ENCODE measurements around the gene SERPINA5.

The SERPINA5 gene

DNA sequence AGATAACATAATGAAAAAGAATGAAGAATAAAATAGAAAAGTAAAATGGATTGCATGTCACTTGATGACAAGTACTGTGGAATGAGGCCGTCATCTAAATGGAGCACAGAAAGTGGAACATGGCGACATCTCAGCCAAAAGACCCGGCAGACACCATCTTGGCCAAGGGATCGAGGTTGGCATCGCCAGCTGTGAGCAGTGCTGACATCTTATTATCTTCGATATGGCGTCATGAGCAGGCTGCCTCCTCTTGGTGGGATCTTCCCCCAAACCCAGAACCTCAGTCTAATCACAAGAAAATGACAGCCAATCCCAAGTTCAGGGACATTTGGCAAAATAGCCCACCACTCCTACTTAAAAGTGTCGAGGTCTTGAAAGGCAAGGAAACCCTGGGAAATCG lies 15.1 kb downstream of the SERPINA5 start:
- no peaks in the 10 kb centered on the region for H3K9me3 ChIP-seq (ENCODE audit: insufficient read depth, low read length)
- no peak overlapping the region for H2AFZ ChIP-seq (ENCODE audit: low read depth, low read length)
- H3K4me3 ChIP-seq (ENCODE audit: low read length) = no peak overlapping the region
- no peaks in the 10 kb centered on the region for H3K79me2 ChIP-seq (ENCODE audit: low read length)
- H3K36me3 ChIP-seq (replicated peaks; ENCODE audit: low read depth, low read length) = no peaks in the 10 kb centered on the region
- no peak overlapping the region for H3K27ac ChIP-seq (ENCODE audit: low read length)
- H3K9ac ChIP-seq (ENCODE audit: low read length) = no peak overlapping the region
- no peaks in the 10 kb centered on the region for H3K27me3 ChIP-seq (ENCODE audit: low read depth, low read length)
- no peaks in the 10 kb centered on the region for H3K4me1 ChIP-seq (ENCODE audit: low read length)
- H3K4me2 ChIP-seq (ENCODE audit: low read length) = no peak overlapping the region
- no peak for TF ChIP-seq EZH2phosphoT487 (IDR thresholded peaks at IDR 0.05; ENCODE audit: low read depth)
- TF ChIP-seq, protein P1, sequence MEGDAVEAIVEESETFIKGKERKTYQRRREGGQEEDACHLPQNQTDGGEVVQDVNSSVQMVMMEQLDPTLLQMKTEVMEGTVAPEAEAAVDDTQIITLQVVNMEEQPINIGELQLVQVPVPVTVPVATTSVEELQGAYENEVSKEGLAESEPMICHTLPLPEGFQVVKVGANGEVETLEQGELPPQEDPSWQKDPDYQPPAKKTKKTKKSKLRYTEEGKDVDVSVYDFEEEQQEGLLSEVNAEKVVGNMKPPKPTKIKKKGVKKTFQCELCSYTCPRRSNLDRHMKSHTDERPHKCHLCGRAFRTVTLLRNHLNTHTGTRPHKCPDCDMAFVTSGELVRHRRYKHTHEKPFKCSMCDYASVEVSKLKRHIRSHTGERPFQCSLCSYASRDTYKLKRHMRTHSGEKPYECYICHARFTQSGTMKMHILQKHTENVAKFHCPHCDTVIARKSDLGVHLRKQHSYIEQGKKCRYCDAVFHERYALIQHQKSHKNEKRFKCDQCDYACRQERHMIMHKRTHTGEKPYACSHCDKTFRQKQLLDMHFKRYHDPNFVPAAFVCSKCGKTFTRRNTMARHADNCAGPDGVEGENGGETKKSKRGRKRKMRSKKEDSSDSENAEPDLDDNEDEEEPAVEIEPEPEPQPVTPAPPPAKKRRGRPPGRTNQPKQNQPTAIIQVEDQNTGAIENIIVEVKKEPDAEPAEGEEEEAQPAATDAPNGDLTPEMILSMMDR (IDR thresholded peaks at IDR 0.05; ENCODE audit: low read depth, low read length) = no peak
- H4K20me1 ChIP-seq (ENCODE audit: insufficient read depth, low read length) = no peaks in the 10 kb centered on the region

DNA sequence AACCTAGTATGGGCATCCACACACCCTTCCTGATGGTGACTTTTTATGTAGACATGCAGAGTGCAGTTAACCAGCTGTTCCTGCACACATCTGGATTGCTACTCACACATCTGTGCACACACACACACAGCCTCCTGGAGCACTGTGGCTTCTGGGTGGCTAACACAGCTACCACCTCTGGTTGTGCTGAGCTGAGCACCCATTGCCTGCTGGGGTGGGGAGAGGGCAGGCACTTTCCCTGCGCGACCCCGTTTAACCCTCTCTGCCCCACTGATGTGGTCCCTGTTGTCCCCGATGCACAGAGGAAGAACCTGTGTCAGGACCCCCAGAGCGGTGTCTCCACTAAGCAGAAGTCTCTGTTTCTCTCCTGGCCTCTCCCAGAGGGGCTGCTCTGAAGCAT lies 16.6 kb downstream of the SERPINA5 start:
- no peak overlapping the region for H3K27ac ChIP-seq (ENCODE audit: low read length)
- TF ChIP-seq, protein P1 (IDR thresholded peaks at IDR 0.05; ENCODE audit: low read depth, low read length) = no peak
- TF ChIP-seq EZH2phosphoT487 (IDR thresholded peaks at IDR 0.05; ENCODE audit: low read depth) = no peak

DNA sequence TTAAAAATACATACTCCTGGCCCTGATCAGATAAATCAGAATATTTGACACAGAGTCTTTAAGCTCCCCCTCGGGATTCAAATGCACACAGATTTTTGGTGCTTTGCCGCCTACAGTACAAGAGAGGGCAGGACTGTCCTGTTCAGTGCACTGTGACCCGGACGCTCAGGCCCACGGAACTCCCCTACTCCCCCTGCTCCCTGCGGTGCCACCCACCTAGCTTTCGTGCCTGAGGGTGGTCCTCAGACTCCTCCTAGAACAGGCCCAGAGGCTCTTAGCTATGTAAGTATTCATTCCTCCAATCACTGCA lies 17.2 kb downstream of the SERPINA5 start:
- no peaks in the 10 kb centered on the region for H3K36me3 ChIP-seq (replicated peaks; ENCODE audit: low read depth, low read length)
- H3K79me2 ChIP-seq (ENCODE audit: low read length) = no peaks in the 10 kb centered on the region

More for the DNA sequence above, 16.6 kb downstream of the SERPINA5 start:
- no peaks in the 10 kb centered on the region for H3K36me3 ChIP-seq (replicated peaks; ENCODE audit: low read depth, low read length)
- no peak overlapping the region for H3K4me2 ChIP-seq (ENCODE audit: low read length)
- no peak overlapping the region for H2AFZ ChIP-seq (ENCODE audit: low read depth, low read length)
- H3K79me2 ChIP-seq (ENCODE audit: low read length) = no peaks in the 10 kb centered on the region
- no peak overlapping the region for H3K4me3 ChIP-seq (ENCODE audit: low read length)
- H3K9ac ChIP-seq (ENCODE audit: low read length) = no peak overlapping the region
- H3K27me3 ChIP-seq (ENCODE audit: low read depth, low read length) = no peaks in the 10 kb centered on the region; the same call in 1 of the 2 replicates
- H4K20me1 ChIP-seq (ENCODE audit: insufficient read depth, low read length) = no peaks in the 10 kb centered on the region
- H3K4me1 ChIP-seq (ENCODE audit: low read length) = no peaks in the 10 kb centered on the region
- H3K9me3 ChIP-seq (ENCODE audit: insufficient read depth, low read length) = no peaks in the 10 kb centered on the region

DNA sequence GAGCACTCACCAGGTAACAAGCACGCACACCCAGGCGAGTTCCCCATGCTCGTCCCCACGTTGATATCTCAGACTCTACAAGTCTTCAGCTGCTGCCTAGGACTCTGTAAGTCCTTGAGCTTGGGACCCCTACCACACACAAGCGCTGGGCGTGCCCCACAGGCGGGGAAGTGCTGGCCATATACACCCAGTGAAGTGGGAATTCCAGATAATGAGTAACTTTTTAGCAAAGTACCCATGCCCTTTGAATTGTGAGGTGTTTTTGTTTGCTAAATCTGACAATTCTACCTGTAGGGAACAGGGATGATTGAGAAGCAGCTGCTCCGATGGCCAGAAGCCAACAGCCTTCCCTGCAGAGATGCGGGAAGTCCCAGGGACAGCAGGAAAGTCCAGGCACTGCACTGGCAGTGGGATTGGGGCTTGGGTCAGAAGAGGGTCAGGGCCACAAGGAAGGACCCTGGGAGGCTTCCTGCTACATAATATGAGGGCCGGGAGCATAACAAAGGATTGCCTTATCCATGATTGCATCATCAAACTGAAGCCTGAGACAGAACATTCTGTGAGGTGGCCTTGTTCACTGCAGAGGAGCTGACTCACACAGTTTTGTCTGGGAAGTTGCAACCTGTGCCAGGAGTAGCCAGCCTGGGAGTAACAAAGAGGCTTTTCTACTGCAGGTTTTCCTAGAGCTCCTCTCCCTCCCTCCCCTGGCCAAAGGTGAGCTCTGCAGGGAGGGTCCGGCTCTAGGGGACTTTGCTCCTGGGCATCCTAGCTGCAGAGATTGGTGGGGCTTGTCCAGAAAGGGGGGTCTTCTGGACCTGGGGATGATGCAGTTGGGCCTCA lies 17.8 kb downstream of the SERPINA5 start:
- Histone ChIP-seq H4K20me1 (ENCODE audit: insufficient read depth, low read length) (no peaks in the 10 kb centered on the region), H3K27ac (ENCODE audit: low read length) (no peak overlapping the region), H3K79me2 (ENCODE audit: low read length) (no peaks in the 10 kb centered on the region), H3K36me3 (replicated peaks; ENCODE audit: low read depth, low read length) (no peaks in the 10 kb centered on the region), H3K4me3 (ENCODE audit: low read length) (no peak overlapping the region), H3K4me2 (ENCODE audit: low read length) (no peak overlapping the region), H3K4me1 (ENCODE audit: low read length) (no peaks in the 10 kb centered on the region), H3K9me3 (ENCODE audit: insufficient read depth, low read length) (no peaks in the 10 kb centered on the region), H3K27me3 (ENCODE audit: low read depth, low read length) (peaks cover 3% of the 10 kb centered on the region; the same call in 1 of the 2 replicates), H2AFZ (ENCODE audit: low read depth, low read length) (no peak overlapping the region), H3K9ac (ENCODE audit: low read length) (no peak overlapping the region)
- TF ChIP-seq, protein P1 (IDR thresholded peaks at IDR 0.05; ENCODE audit: low read depth, low read length) = no peak
- no peak for TF ChIP-seq EZH2phosphoT487 (IDR thresholded peaks at IDR 0.05; ENCODE audit: low read depth)

More for the DNA sequence above, 17.2 kb downstream of the SERPINA5 start:
- TF ChIP-seq, protein P1 (IDR thresholded peaks at IDR 0.05; ENCODE audit: low read depth, low read length) = no peak
- no peak for TF ChIP-seq EZH2phosphoT487 (IDR thresholded peaks at IDR 0.05; ENCODE audit: low read depth)
- no peak overlapping the region for H3K27ac ChIP-seq (ENCODE audit: low read length)
- H2AFZ ChIP-seq (ENCODE audit: low read depth, low read length) = no peak overlapping the region
- no peaks in the 10 kb centered on the region; the same call in 1 of the 2 replicates for H3K27me3 ChIP-seq (ENCODE audit: low read depth, low read length)
- no peaks in the 10 kb centered on the region for H4K20me1 ChIP-seq (ENCODE audit: insufficient read depth, low read length)
- H3K9ac ChIP-seq (ENCODE audit: low read length) = no peak overlapping the region
- H3K4me3 ChIP-seq (ENCODE audit: low read length) = no peak overlapping the region
- no peaks in the 10 kb centered on the region for H3K4me1 ChIP-seq (ENCODE audit: low read length)
- H3K9me3 ChIP-seq (ENCODE audit: insufficient read depth, low read length) = no peaks in the 10 kb centered on the region
- no peak overlapping the region for H3K4me2 ChIP-seq (ENCODE audit: low read length)
